Activated CD4-positive, alpha-beta T cell treated with anti-CD3 and anti-CD28 coated beads, Interleukin-2, amount 50 U/mL, for 24 hours (primary cell): ENCODE results near the gene TBC1D4.

Source experiments
- DNase-seq, 2 donors: peaks; one replicate each; pipeline ENCODE4 v3.0.0-alpha.2; 2020; ENCODE audit warnings: low read depth in 1 of 2, low spot score in 1 of 2

TBC1D4 gene

DNA sequence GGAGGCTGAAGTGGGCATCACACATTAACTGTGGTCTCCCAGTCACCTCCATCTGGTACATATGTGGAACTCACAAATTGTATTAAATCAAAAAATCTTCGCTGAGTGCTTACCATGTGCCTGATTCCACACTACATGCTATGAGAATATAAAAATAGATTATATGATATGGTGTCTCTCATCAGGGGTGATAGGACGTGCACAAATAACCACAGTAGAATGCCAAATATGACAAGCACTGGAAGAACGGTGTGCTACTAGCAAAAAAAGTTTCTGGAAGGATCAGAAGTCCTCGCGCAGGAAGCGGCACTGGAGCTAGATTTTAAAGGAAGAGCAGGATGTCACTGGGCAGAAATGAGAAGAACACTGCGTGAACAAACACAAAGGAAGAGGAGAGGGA is 62.3 kb downstream of the TBC1D4 start:
- DNase-seq = no peak

- no peak for DNase-seq
Observed at GRCh38 chr13:75418997-75419396, 63.0 kb downstream of the TBC1D4 start.

GRCh38 chr13:75418186-75418843 is 63.7 kb downstream of the TBC1D4 start:
- no peak for DNase-seq

DNA sequence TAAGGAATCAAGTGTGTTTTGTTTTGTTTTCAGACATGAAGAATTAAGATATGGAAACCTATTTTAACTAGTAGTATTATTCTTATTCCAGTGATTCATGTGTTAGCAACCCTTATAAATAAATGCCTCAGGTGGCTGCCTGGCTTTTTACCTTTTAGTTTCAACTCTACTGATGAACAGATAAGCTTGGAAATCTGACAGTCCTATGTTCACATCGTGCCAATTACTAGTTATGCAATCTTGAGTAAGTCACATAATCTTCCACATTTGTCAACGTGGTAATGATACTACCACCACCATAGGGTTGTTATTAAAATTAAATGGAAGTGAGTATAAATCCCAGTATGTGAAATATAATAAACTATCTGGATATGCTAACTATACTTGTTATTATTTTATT is 64.3 kb downstream of the TBC1D4 start:
- no peak for DNase-seq

GRCh38 chr13:75417012-75417384 is 65.0 kb downstream of the TBC1D4 start:
- no peak for DNase-seq

DNA sequence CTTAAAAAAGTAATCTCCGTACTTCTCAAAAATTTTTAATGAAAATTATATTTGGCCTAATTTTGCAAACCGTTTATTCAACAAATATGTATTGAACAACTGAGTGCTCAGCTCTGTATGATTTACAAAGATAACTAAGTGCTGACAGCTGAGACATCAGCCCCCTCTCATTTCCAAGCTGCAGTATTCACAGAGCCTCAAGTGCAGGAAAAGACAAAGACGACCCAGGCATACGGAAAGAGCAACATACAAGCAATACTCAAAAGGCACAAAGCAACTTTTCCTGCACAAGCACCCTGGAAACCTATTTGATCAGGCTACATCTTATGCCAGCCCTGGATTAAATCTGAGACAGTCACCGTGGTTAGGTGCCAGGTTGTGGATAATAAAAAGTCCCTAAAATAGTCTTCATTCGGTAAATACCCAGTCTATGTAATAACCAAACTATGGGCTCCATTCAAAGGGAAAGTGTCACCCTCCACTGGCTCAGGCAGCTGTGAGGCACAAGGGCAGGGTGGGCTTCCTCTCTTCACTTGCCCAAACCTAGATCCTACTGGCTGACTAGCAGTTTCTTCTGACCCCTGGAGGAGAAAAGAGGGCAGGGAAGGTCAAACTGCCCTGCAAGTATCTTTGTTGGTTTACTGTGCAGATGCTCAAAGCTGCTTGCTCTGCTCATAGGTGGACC is 65.5 kb downstream of the TBC1D4 start:
- DNase-seq = no peak

DNA sequence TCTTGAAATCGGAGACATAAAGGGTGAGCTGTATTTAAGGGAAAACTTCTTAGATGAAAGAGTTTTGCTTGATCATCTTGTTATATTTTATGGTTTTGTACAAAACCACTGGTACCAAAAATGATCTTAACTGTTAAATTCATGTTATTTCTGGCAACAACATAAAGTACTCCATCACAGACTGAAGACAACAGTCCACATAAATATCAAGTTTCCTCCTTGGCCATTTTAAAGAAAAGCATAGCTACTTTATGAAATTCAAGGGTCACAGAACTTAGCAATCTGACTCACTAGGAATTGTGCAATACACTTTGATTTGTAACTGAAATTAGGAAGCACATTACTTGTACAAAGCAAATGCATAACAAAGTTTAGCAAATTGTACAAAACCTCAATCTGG is 66.3 kb downstream of the TBC1D4 start:
- DNase-seq = no peak

DNA sequence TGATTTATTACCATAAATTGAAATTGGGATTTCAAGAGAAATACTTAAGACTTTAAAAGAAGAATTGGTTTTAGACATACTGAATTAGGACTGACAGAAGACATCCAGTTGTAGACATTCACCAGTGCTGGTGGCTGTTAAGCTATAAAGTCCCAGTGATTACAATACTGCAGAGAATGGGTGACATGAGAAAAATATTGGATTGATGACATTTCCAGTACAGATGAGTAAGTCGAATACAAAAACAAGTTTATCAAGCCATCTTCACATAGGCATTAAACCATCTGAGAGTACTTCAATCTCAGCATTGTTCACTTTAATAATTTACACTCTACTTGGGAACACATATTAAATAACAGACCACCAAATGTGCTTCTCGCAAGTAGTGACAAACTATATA is 66.8 kb downstream of the TBC1D4 start:
- DNase-seq = no peak

- no peak for DNase-seq
Observed at GRCh38 chr13:75414036-75414827, 67.7 kb downstream of the TBC1D4 start.

DNA sequence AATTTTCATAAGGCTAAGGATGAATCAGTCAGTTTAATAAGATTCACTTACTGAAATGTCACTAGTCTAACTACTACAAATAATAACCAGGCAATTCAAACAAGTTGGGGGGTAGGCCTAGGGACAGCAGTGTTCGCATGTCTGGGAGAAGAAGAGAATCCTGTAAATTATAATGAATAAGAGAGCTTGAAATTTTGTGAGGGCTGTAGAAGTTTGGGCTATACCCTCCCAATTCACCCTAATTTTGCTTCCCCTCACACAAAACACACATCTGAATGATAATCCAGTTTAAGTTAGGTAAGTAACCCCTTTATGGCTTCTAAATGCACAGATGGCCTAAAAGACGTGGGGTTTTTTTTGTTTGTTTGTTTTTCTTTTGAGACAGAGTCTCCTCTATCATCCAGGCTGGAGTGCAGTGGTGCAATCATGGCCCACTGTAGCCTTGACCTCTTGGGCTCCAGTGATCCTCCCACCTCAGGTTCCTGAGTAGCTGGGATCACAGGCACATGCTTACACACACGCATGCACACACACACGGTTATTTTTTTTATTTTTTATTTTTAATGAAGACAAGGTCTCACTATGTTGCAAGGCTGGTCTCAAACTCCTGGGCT is 69.9 kb downstream of the TBC1D4 start:
- no peak for DNase-seq

- DNase-seq = no peak
Observed at GRCh38 chr13:75410207-75410606, 71.8 kb downstream of the TBC1D4 start.

GRCh38 chr13:75407998-75408397 is 74.0 kb downstream of the TBC1D4 start:
- no peak for DNase-seq

GRCh38 chr13:75407473-75407872 is 74.5 kb downstream of the TBC1D4 start:
- DNase-seq = no peak

- DNase-seq = no peak
Observed at GRCh38 chr13:75405976-75406703, 75.8 kb downstream of the TBC1D4 start.

GRCh38 chr13:75404726-75405125 is 77.2 kb downstream of the TBC1D4 start:
- no peak for DNase-seq

DNA sequence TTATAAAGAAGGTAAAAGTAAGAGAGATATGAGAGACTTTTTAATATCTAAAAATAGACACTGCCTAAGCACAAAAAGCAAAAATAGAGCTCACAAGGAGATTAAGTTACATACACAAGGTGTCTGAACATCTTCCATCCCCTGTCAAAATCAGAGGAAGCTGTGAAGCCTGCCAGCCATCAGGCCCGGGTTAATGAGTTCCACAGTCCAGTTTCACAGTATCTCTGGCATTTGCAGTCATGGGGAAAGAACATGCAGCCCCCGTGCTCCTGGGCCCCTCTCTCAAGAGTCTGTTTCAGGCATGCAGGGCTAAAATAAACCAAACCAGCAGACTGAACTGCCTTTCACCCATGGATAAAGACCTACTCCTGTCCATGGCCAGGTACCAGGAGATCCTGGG is 79.2 kb downstream of the TBC1D4 start:
- no peak for DNase-seq

DNA sequence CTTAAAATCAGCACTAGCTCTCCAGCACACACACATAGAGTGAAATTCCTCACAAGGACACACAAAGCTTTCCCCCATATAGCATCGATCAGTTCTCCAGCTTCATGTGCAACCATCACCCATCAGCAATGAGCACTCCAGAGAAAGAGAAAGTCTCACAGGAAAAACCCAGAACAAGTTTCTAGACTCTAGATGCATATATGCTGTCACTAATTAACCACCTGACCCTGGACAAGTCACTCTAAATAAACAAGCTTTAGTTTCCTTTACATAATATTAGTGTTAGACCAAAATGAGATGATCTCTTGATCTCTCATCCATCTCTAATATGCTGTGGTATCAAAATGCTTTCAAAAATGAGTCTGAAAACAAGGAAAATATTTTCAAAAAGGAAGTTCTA is 81.2 kb downstream of the TBC1D4 start:
- DNase-seq = no peak

GRCh38 chr13:75399879-75400217 is 82.1 kb downstream of the TBC1D4 start:
- DNase-seq = no peak

DNA sequence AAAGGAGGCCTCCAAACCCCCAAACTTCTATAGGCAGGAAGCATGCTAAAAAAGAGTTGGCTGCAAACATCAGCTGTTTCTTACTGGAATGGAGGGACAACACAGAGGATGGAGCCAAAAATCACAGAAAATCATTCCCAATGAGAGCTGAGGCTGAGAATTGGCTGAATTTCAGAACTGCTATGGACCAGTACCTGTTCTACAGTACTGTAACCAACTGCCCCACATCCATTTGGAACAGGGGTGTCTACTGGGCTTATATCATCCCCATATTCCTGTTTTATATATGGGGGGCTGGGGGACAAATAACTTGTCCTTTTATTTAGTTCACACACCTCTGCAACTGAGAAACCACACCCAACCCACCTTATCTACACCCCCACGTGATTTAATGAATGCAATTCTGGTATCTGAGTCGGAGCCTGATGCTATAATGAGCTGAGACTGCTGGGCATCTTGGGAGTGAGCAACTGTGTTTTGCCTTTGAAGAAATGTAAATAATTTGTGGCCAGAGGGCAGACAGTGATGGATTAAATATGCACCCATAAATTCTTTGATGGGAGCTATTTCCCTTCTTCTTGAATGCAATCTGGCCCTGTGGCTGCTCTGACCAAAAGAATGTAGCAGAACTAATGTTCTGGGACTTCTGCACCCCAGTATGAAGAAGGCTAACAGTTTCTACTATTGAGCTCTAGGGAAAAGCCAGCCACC is 82.6 kb downstream of the TBC1D4 start:
- no peak for DNase-seq

GRCh38 chr13:75398072-75398471 is 83.9 kb downstream of the TBC1D4 start:
- no peak for DNase-seq

- no peak for DNase-seq
Observed at GRCh38 chr13:75395901-75396300, 86.1 kb downstream of the TBC1D4 start.
